Thyroid gland (tissue), 4 donors: ENCODE measurements around the gene SEMA5B.

ENCODE experiments used
- CTCF ChIP-seq, 6 experiments: fragments of 200-600 bp in 3 of 6; fragments of 450-650 bp in 3 of 6; sonication (generic) in 3 of 6; IDR thresholded peaks; one replicate each; pipeline ENCODE4 v1.5.1; 2016 to 2019; ENCODE audit warnings: antibody characterized with exemption in 6 of 6, mild to moderate bottlenecking in 2 of 6, inconsistent platforms in 1 of 6, moderate library complexity in 1 of 6
- POLR2A ChIP-seq, 2 donors: fragments of 450-650 bp; IDR thresholded peaks; one replicate each; pipeline ENCODE4 v1.6.1; 2017; ENCODE audit warnings: antibody characterized with exemption in 2 of 2, mild to moderate bottlenecking in 2 of 2, moderate library complexity in 1 of 2

- TF ChIP-seq CTCF (IDR thresholded peaks at IDR 0.05), result no peak
- TF ChIP-seq POLR2A (IDR thresholded peaks at IDR 0.05), result no peak
Observed at GRCh38 chr3:122925756-122926155, 101.8 kb downstream of the SEMA5B start.
